Measurements from ENCODE around the gene RNASE13.
"Not testable (repeated sequence)": the region's sequence is repeated elsewhere in the genome, so short reads cannot be mapped to it uniquely, and the experiment has no call there.

RNASE13 gene

DNA sequence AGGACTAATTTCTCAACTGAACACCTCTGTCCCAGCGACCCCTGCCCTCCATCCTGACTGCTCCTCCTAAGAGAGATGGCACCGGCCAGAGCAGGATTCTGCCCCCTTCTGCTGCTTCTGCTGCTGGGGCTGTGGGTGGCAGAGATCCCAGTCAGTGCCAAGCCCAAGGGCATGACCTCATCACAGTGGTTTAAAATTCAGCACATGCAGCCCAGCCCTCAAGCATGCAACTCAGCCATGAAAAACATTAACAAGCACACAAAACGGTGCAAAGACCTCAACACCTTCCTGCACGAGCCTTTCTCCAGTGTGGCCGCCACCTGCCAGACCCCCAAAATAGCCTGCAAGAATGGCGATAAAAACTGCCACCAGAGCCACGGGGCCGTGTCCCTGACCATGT, 8.3 kb upstream of the RNASE13 start:
- no peak for DNase-seq (ENCODE audit: low read depth in 2 of 2, low spot score in 1 of 2)

- DNase-seq (ENCODE audit: low read depth in 2 of 2, low spot score in 1 of 2) = no peak
Measured at GRCh38 chr14:21041676-21042433, 7.2 kb upstream of the RNASE13 start, which contains the start of gene RNASE7. Gene RNASE7, plus strand, starts transcription at chr14:21042362. Its CDS starts 631 bp downstream, at chr14:21042993.

DNA sequence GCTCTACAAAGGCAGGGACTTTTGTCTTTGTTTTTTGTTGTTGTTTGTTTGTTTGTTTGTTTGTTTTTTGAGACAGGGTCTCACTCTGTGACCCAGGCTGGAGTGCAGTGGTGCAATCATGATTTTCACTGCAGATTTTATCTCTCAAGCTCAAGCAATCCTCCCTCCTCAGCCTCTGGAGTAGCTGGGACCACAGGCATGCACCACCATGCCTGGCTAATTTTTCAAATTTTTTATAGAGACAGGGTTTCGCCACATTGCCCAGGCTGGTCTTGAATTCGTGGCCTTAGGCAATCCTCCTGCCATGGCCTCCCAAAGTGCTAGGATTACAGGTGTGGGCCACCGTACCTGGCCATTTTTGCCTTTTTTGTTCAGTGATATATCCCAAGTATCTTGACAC, 6.3 kb upstream of the RNASE13 start:
- DNase-seq (ENCODE audit: low read depth in 2 of 2, low spot score in 1 of 2) = not testable (repeated sequence)

GRCh38 chr14:21040370-21040925, 5.8 kb upstream of the RNASE13 start:
- no peak for DNase-seq (ENCODE audit: low read depth in 2 of 2, low spot score in 1 of 2)

DNA sequence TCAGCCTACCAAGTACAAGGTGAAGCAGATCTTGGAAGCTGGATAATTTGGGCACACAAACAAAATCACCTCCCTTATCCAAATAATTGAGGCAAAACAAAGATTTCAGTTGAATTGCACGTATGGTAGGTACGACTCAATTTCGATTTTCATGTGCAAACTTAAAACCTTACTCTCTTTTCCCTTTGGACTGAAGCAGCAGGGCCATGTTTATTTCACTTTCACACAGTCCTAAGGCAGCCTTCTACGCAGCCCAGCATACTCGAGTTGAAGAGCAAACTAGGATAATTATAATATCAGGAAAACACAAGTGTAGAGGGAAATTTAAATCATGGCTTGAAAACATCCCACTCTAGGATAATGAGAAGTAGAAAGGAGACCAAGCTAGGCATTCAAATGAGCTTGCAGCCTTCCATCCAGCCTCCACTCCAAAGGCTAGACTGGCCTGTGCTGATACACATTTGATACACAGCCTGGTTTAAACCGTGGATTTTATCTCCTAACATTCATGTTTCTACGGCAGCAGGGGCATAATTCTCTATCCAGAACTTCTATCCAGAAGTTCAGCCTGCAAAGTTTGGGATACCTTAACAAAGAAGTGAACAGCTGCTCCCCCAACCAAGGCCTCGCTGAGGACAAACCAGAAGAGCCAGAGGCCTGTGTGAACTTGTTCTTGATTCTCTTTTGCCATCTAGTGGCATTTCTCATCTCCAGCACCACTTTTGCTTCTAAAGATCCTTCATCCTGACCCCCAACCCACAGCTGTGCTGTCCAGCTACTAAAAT, 5.2 kb upstream of the RNASE13 start:
- no peak for DNase-seq (ENCODE audit: low read depth in 2 of 2, low spot score in 1 of 2)

GRCh38 chr14:21038441-21039422, 4.1 kb upstream of the RNASE13 start:
- DNase-seq (ENCODE audit: low read depth in 2 of 2, low spot score in 1 of 2) = no peak

DNA sequence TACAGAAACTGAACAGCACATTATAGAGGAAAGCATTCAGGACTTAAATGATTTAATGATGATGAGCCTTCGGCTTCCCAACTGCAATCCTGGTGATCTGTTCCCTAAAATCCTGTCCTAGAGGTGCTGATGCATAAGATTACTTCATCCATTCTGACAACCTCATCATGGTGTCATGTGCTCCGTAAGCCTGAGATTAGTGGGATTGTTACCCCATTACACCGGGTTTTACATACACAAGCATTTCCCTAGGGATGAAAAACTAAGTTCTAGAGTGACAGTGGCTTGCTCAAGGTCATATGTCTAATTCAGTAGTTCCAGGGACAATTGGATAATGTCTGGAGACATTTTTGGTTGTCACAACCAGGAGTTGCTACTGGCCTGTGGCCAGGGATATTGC, 2.5 kb upstream of the RNASE13 start:
- no peak for DNase-seq (ENCODE audit: low read depth in 2 of 2, low spot score in 1 of 2)

- DNase-seq (ENCODE audit: low read depth in 2 of 2, low spot score in 1 of 2) = no peak
Measured at GRCh38 chr14:21036751-21037150, 2.1 kb upstream of the RNASE13 start.

GRCh38 chr14:21033133-21033698, 1.4 kb downstream of the RNASE13 start:
- no peak for DNase-seq (ENCODE audit: low read depth in 2 of 2, low spot score in 1 of 2)

GRCh38 chr14:21032326-21033132, 2.1 kb downstream of the RNASE13 start:
- no peak for DNase-seq (ENCODE audit: low read depth in 2 of 2, low spot score in 1 of 2)

DNA sequence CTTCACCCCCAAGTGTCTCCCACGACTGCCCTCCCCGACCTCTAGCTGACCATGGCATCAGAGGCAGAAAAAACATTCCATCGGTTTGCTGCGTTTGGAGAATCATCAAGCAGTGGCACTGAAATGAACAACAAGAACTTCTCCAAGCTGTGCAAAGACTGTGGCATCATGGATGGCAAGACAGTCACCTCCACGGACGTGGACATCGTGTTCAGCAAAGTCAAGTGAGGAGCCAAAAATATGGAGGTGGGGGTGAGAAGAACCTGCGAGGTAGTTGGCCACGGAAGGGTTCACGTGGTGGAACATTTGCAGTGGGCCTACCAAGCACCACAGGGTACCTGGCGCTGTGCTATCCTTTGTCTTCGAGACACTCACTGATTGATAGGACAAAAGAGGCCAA, 4.1 kb downstream of the RNASE13 start:
- no peak for DNase-seq (ENCODE audit: low read depth in 2 of 2, low spot score in 1 of 2)

DNA sequence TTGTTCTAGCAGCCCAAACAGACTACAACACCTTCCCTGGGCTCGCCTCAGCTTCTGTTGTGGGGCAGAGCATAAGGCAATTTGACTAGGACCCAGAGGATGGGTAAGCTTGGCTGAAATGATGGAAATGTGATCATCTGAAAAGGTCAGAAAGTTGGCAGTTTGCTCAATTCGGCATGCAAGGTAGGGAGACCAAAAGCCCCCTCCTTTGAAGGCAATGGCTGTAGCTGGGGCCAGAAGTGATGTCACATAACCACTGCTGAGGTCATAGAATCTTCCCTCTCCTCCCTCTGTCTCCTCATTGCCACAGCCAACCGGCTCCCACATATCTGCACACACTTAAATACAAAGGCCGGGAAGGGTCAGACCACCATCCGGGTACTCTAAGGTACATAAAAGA, 4.7 kb downstream of the RNASE13 start, which contains the start of gene TPPP2:
Gene TPPP2 (plus strand): TSS at position 301 of the 400 bp plus-strand sequence. CDS start 365 bp downstream, outside the sequence.
- no peak for DNase-seq (ENCODE audit: low read depth in 2 of 2, low spot score in 1 of 2)

GRCh38 chr14:21026988-21027315, 7.7 kb downstream of the RNASE13 start:
- DNase-seq (ENCODE audit: low read depth in 2 of 2, low spot score in 1 of 2) = no peak

DNA sequence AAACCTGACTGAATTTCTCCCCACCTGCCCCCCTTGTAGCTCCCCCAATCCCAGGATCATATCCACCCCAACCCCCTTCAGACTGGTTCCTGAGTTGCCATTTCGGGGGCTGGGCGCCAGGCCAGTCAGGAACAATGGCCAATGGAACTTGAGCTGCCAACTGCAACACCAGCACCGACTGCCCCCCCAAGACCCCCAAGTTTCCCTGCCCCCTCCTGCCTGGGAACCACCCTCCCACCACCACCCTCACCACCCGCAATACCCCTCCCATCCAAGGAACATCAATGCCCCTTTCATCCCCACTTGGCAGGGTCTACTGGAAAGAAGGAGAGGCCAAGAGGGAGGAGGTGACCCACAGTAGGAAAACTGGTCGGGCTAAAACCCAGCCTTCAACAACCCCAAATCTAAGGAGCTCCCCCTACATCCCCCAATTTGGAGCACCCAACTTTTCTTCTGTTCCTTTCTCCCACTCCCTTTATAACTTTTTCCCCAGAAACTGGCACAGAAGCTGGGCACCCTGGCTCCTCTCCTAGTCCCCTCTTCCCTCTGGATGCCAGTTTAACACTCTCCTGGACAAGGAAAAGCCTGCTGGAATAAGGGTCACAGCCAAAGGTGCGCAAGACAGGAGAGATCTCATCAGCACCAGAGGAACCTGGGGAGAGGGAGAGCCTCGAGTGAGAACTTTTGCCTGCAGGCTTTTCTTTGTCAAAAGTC, 8.2 kb downstream of the RNASE13 start:
- no peak for DNase-seq (ENCODE audit: low read depth in 2 of 2, low spot score in 1 of 2)

DNA sequence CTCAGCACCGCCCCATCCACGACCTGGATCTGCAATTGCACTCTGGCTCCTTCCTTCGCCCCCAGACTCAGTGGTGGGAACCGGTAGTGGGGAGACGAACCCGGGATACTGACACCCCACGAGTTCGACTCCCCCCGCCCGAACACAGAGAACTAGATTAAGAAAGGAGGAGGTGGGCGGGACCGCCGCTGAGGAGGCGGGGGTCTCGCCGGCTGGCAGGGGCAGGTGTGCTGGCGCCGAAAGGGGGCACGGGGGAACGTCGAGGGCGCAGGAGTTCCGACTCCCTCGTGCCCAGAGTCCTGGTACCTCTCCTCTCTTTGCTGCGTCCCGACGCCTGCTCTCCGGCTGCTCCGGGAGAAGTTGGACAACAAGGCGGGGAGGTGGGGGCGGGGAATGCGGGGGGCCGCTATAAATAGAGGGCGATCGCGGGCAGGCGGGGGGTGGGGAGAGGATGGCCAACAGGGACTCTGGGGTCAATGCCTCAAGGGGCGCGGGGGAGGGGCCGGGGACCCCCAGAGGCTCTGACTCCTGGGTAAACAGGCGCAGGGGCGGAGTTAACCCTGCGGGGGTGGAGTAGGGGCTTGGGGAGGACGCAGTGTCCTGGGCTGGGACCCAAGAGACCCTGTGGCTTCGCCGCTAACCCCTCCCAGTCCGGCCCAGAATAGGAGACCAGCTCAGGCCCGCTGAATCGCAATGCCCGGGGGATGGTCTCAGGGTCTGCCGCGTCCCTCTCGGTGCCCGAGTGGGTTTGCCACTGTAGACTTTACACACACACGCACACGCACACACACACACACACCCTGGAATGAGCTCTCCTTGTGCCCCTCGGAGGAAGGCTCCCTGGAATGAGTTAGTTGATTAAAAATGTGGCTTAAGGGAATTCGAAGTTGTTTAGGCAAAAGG, 9.0 kb downstream of the RNASE13 start:
- DNase-seq (ENCODE audit: low read depth in 2 of 2, low spot score in 1 of 2) = no peak

- peak; percentile 32 to 53 for DNase-seq (ENCODE audit: low read depth in 2 of 2, low spot score in 1 of 2)
Measured at GRCh38 chr14:21024585-21025370, 9.8 kb downstream of the RNASE13 start, which contains the start of gene NDRG2. Gene NDRG2, minus strand, starts transcription at chr14:21025061. Its CDS starts 1,746 bp downstream, at chr14:21023315.

Data from stimulated activated CD8-positive, alpha-beta memory T cell treated with anti-CD3 and anti-CD28 coated beads, Interleukin-4, amount 100 ng/mL, for 4 hours (primary cell).